ENCODE results near the gene CAMK1D.

- TF ChIP-seq CTCF (IDR thresholded peaks at IDR 0.05), result no peak
- TF ChIP-seq POLR2A (IDR thresholded peaks at IDR 0.05), result no peak
Measured at GRCh38 chr10:12340937-12341336, 8.4 kb upstream of the CAMK1D start.

Data from heart left ventricle (tissue), 13 donors.